IPS DF 6.9 (cell line): ENCODE measurements around the gene TIMM17B.

Experiments used
- DNase-seq: peaks from one replicate; pipeline ENCODE4 v3.0.0-alpha.2; 2013; ENCODE audit warnings: low read depth, low spot score
- H3K27ac ChIP-seq: one replicate; pipeline ENCODE4 v1.5.1; 2013; ENCODE audit warnings: low read length, control low read depth
- H3K27me3 ChIP-seq: 2 replicates; pipeline ENCODE4 v1.6.1; 2013; ENCODE audit warnings: mild to moderate bottlenecking, low read length; ENCODE audit not compliant: control insufficient read depth, insufficient read depth
- H3K36me3 ChIP-seq: 2 replicates; pipeline ENCODE4 v1.6.1; 2013; ENCODE audit warnings: low read length; ENCODE audit not compliant: control insufficient read depth, insufficient read depth
- H3K4me1 ChIP-seq: 2 replicates; pipeline ENCODE4 v1.6.1; 2013; ENCODE audit warnings: low read length; ENCODE audit not compliant: control insufficient read depth, insufficient read depth
- H3K4me3 ChIP-seq: 2 replicates; pipeline ENCODE4 v1.5.1; 2013; ENCODE audit warnings: mild to moderate bottlenecking, low read length
- H3K9me3 ChIP-seq: 2 replicates; pipeline ENCODE4 v1.6.1; 2013; ENCODE audit warnings: low read length, inconsistent platforms; ENCODE audit not compliant: control insufficient read depth, insufficient read depth
- WGBS: extraction: QIAGEN DNeasy Blood & Tissue Kit; methylation state at CpG from one replicate; pipeline ENCODE4 v1.1.7; 2013; ENCODE audit warnings: mixed read lengths, missing lambda C conversion rate; ENCODE audit not compliant: insufficient read length, insufficient coverage; 5-methylcytosine and 5-hydroxymethylcytosine counted together

Gene TIMM17B

GRCh38 chrX:48897625-48898306 is at the start of gene TIMM17B, which contains the start of gene PQBP1:
Gene TIMM17B, minus strand, starts transcription at chrX:48897768. Its CDS starts 19 bp downstream, at chrX:48897749.
Gene PQBP1, plus strand, starts transcription at chrX:48897930. Its CDS starts 580 bp downstream, at chrX:48898510.
- peak; percentile 71 for DNase-seq
- H3K4me1 ChIP-seq, result no peaks in the 10 kb centered on the region; the same call in 1 of the 2 replicates
- H3K4me3 ChIP-seq, result peak within 1 kb of the TSS; percentile 95; the same call in 1 of the 2 replicates
- no peaks in the 10 kb centered on the region for H3K27me3 ChIP-seq
- no CpG with 5 or more reads among the region's 49 CpGs for WGBS
- H3K9me3 ChIP-seq, result no peaks in the 10 kb centered on the region
- H3K36me3 ChIP-seq, result peaks cover 7% of the 10 kb centered on the region; the same call in 1 of the 2 replicates
- no peak within 1 kb of the TSS for H3K27ac ChIP-seq

GRCh38 chrX:48945517-48946348 is 48.2 kb upstream of the TIMM17B start:
- Histone ChIP-seq H3K4me3 (no peak overlapping the region), H3K36me3 (no peaks in the 10 kb centered on the region), H3K27ac (no peak overlapping the region), H3K9me3 (no peaks in the 10 kb centered on the region), H3K27me3 (no peaks in the 10 kb centered on the region), H3K4me1 (no peaks in the 10 kb centered on the region)
- no CpG with 5 or more reads among the region's 8 CpGs for WGBS
- no peak for DNase-seq

GRCh38 chrX:48942895-48943294 is 45.3 kb upstream of the TIMM17B start:
- H3K36me3 ChIP-seq, result peaks cover 2% of the 10 kb centered on the region; the same call in 1 of the 2 replicates
- H3K27me3 ChIP-seq, result no peaks in the 10 kb centered on the region
- no peak for DNase-seq
- no peaks in the 10 kb centered on the region for H3K9me3 ChIP-seq
- H3K4me1 ChIP-seq, result no peaks in the 10 kb centered on the region
- WGBS, result no CpG with 5 or more reads among the region's 2 CpGs
- no peak overlapping the region for H3K4me3 ChIP-seq
- H3K27ac ChIP-seq, result no peak overlapping the region

GRCh38 chrX:48940404-48940955 is 42.9 kb upstream of the TIMM17B start:
- Histone ChIP-seq H3K4me3 (no peak overlapping the region), H3K27me3 (no peaks in the 10 kb centered on the region), H3K4me1 (peaks cover 4% of the 10 kb centered on the region; the same call in 1 of the 2 replicates), H3K36me3 (peaks cover 2% of the 10 kb centered on the region; the same call in 1 of the 2 replicates), H3K27ac (no peak overlapping the region), H3K9me3 (no peaks in the 10 kb centered on the region)
- no CpG with 5 or more reads among the region's 2 CpGs for WGBS
- DNase-seq, result no peak

- DNase-seq, result no peak
These were observed 42.1 kb upstream of the TIMM17B start for GRCh38 chrX:48939524-48940228.

GRCh38 chrX:48938721-48939425 is 41.3 kb upstream of the TIMM17B start:
- H3K4me1 ChIP-seq, result peaks cover 4% of the 10 kb centered on the region; the same call in 1 of the 2 replicates

More at GRCh38 chrX:48939524-48940228, 42.1 kb upstream of the TIMM17B start:
- Histone ChIP-seq H3K36me3 (peaks cover 2% of the 10 kb centered on the region; the same call in 1 of the 2 replicates), H3K27ac (no peak overlapping the region), H3K4me3 (no peak overlapping the region), H3K27me3 (no peaks in the 10 kb centered on the region), H3K4me1 (peaks cover 4% of the 10 kb centered on the region; the same call in 1 of the 2 replicates), H3K9me3 (no peaks in the 10 kb centered on the region)
- WGBS, result no CpG with 5 or more reads among the region's 3 CpGs

GRCh38 chrX:48937054-48937907 is 39.7 kb upstream of the TIMM17B start:
- WGBS, result no CpG with 5 or more reads among the region's 9 CpGs
- peaks cover 7% of the 10 kb centered on the region; the same call in 1 of the 2 replicates for H3K36me3 ChIP-seq
- no peak overlapping the region for H3K27ac ChIP-seq
- no peaks in the 10 kb centered on the region for H3K9me3 ChIP-seq
- no peak overlapping the region for H3K4me3 ChIP-seq
- H3K27me3 ChIP-seq, result no peaks in the 10 kb centered on the region
- H3K4me1 ChIP-seq, result peaks cover 4% of the 10 kb centered on the region; the same call in 1 of the 2 replicates
- no peak for DNase-seq

More at GRCh38 chrX:48938721-48939425, 41.3 kb upstream of the TIMM17B start:
- Histone ChIP-seq H3K36me3 (peaks cover 6% of the 10 kb centered on the region; the same call in 1 of the 2 replicates), H3K27ac (no peak overlapping the region), H3K4me3 (no peak overlapping the region), H3K27me3 (no peaks in the 10 kb centered on the region), H3K9me3 (no peaks in the 10 kb centered on the region)
- WGBS, result no CpG with 5 or more reads among the region's 1 CpG
- DNase-seq, result no peak

GRCh38 chrX:48936429-48937053 is 39.0 kb upstream of the TIMM17B start:
- Histone ChIP-seq H3K4me1 (peaks cover 4% of the 10 kb centered on the region; the same call in 1 of the 2 replicates), H3K36me3 (peaks cover 7% of the 10 kb centered on the region; the same call in 1 of the 2 replicates), H3K4me3 (no peak overlapping the region), H3K27me3 (no peaks in the 10 kb centered on the region), H3K27ac (no peak overlapping the region), H3K9me3 (no peaks in the 10 kb centered on the region)
- DNase-seq, result no peak
- WGBS, result no CpG with 5 or more reads among the region's 8 CpGs
